Measurements from ENCODE around the gene CDC20B.

CDC20B gene

DNA sequence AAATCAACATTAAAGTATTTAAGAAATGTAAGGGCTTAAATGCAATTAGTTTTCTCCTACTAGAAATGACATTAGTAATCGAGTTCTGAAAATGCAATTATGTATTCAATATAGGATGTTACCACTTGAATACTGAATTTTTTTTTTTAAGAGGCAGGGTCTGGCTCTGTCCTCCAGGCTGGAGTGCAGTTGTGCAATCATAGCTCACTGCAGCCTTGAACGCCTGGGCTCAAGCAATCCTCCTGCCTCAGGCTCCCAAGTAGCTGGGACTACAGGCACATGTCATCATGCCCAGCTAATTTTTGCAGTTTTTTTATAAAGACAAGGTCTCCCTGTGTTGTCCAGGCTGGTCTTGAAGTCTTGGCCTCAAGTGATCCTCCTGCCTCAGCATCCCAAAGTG, 1.5 kb downstream of the CDC20B start:
- no peak overlapping the region for H3K4me3 ChIP-seq (ENCODE audit: severe bottlenecking)
- no peaks in the 10 kb centered on the region for H3K27me3 ChIP-seq (ENCODE audit: insufficient read depth, poor library complexity, severe bottlenecking)
- H3K4me1 ChIP-seq (ENCODE audit: insufficient read depth, poor library complexity, severe bottlenecking) = peaks cover 11% of the 10 kb centered on the region
- DNase-seq (ENCODE audit: low spot score) (no peak), ATAC-seq (ENCODE audit: low read depth) (no peak)
- H3K27ac ChIP-seq (ENCODE audit: poor library complexity, severe bottlenecking) = no peak overlapping the region
- no peaks in the 10 kb centered on the region for H3K36me3 ChIP-seq (ENCODE audit: low read depth)
- no peaks in the 10 kb centered on the region for H3K9me3 ChIP-seq (ENCODE audit: severe bottlenecking)
- TF ChIP-seq CTCF (IDR thresholded peaks at IDR 0.05; ENCODE audit: poor library complexity, severe bottlenecking) = no peak

DNA sequence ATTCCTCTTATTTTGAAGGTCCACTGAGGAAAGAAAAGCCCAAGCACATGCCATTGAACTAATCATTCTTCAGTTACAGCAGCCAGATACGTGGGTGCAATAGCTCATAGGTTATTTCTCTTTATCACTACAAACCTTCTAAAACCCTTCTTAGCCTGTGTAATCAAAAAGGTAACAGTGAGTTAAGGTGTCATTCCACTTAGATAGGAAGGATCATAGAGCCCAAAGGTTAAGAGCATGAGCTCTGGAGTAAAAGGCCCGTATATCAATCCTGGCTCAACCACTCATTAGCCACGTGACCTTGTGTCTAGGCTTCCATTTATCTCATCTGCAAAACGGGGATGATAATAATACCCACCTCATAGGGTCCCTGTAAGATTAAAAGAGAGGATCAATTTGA, 10.3 kb downstream of the CDC20B start:
- peaks cover 46% of the 10 kb centered on the region for H3K36me3 ChIP-seq (ENCODE audit: low read depth)

GRCh38 chr5:55160493-55161209, 12.3 kb downstream of the CDC20B start:
- H3K27me3 ChIP-seq (ENCODE audit: insufficient read depth, poor library complexity, severe bottlenecking) = no peaks in the 10 kb centered on the region
- H3K4me3 ChIP-seq (ENCODE audit: severe bottlenecking) = peak overlapping the region; percentile 53
- peak overlapping the region; percentile 64 for H3K27ac ChIP-seq (ENCODE audit: poor library complexity, severe bottlenecking)
- TF ChIP-seq CTCF (IDR thresholded peaks at IDR 0.05; ENCODE audit: poor library complexity, severe bottlenecking) = no peak
- DNase-seq (ENCODE audit: low spot score) (peak; percentile 74), ATAC-seq (ENCODE audit: low read depth) (peak; percentile 85)
- H3K9me3 ChIP-seq (ENCODE audit: severe bottlenecking) = no peaks in the 10 kb centered on the region
- peaks cover 45% of the 10 kb centered on the region for H3K36me3 ChIP-seq (ENCODE audit: low read depth)
- H3K4me1 ChIP-seq (ENCODE audit: insufficient read depth, poor library complexity, severe bottlenecking) = peaks cover 5% of the 10 kb centered on the region

More for the DNA sequence above, 10.3 kb downstream of the CDC20B start:
- no peak for ATAC-seq (ENCODE audit: low read depth)
- no peak overlapping the region for H3K27ac ChIP-seq (ENCODE audit: poor library complexity, severe bottlenecking)
- no peak overlapping the region for H3K4me3 ChIP-seq (ENCODE audit: severe bottlenecking)
- TF ChIP-seq CTCF (IDR thresholded peaks at IDR 0.05; ENCODE audit: poor library complexity, severe bottlenecking) = no peak
- peaks cover 5% of the 10 kb centered on the region for H3K4me1 ChIP-seq (ENCODE audit: insufficient read depth, poor library complexity, severe bottlenecking)
- H3K9me3 ChIP-seq (ENCODE audit: severe bottlenecking) = no peaks in the 10 kb centered on the region
- no peaks in the 10 kb centered on the region for H3K27me3 ChIP-seq (ENCODE audit: insufficient read depth, poor library complexity, severe bottlenecking)
- DNase-seq (ENCODE audit: low spot score) = no peak

GRCh38 chr5:55159763-55160492, 13.0 kb downstream of the CDC20B start, which contains the start of gene GPX8:
GPX8 (plus strand) TSS chr5:55160171; CDS start chr5:55160193, 22 bp downstream.
- Histone ChIP-seq H3K4me3 (ENCODE audit: severe bottlenecking) (peak within 1 kb of the TSS; percentile 53), H3K27ac (ENCODE audit: poor library complexity, severe bottlenecking) (peak within 1 kb of the TSS; percentile 64), H3K4me1 (ENCODE audit: insufficient read depth, poor library complexity, severe bottlenecking) (peaks cover 9% of the 10 kb centered on the region), H3K9me3 (ENCODE audit: severe bottlenecking) (no peaks in the 10 kb centered on the region), H3K36me3 (ENCODE audit: low read depth) (peaks cover 38% of the 10 kb centered on the region), H3K27me3 (ENCODE audit: insufficient read depth, poor library complexity, severe bottlenecking) (no peaks in the 10 kb centered on the region)
- DNase-seq (ENCODE audit: low spot score) (no peak), ATAC-seq (ENCODE audit: low read depth) (peak; percentile 95)
- TF ChIP-seq CTCF (IDR thresholded peaks at IDR 0.05; ENCODE audit: poor library complexity, severe bottlenecking) = peak; percentile 97
